ENCODE results near the gene CCDC92B. TPM values are rescaled to one million over a fixed set of nuclear protein-coding genes. Genes with fewer than 3 reads are reported as not detected.

Gene CCDC92B
- total RNA-seq, 1 donor = not detected

GRCh38 chr17:2778489-2778888 is 29.0 kb upstream of the CCDC92B start:
- TF ChIP-seq, protein P1, sequence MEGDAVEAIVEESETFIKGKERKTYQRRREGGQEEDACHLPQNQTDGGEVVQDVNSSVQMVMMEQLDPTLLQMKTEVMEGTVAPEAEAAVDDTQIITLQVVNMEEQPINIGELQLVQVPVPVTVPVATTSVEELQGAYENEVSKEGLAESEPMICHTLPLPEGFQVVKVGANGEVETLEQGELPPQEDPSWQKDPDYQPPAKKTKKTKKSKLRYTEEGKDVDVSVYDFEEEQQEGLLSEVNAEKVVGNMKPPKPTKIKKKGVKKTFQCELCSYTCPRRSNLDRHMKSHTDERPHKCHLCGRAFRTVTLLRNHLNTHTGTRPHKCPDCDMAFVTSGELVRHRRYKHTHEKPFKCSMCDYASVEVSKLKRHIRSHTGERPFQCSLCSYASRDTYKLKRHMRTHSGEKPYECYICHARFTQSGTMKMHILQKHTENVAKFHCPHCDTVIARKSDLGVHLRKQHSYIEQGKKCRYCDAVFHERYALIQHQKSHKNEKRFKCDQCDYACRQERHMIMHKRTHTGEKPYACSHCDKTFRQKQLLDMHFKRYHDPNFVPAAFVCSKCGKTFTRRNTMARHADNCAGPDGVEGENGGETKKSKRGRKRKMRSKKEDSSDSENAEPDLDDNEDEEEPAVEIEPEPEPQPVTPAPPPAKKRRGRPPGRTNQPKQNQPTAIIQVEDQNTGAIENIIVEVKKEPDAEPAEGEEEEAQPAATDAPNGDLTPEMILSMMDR (IDR thresholded peaks at IDR 0.05; ENCODE audit: insufficient read depth, low read length) = no peak
- no peak for DNase-seq (ENCODE audit: low read depth)
- H3K4me3 ChIP-seq (ENCODE audit: low read depth, low read length) = no peak overlapping the region

GRCh38 chr17:2777242-2777867 is 27.9 kb upstream of the CCDC92B start:
- no peak for DNase-seq (ENCODE audit: low read depth)
- TF ChIP-seq, protein P1 (IDR thresholded peaks at IDR 0.05; ENCODE audit: insufficient read depth, low read length) = no peak
- H3K4me3 ChIP-seq (ENCODE audit: low read depth, low read length) = no peak overlapping the region

- TF ChIP-seq, protein P1 (IDR thresholded peaks at IDR 0.05; ENCODE audit: insufficient read depth, low read length) = no peak
- H3K4me3 ChIP-seq (ENCODE audit: low read depth, low read length) = no peak overlapping the region
- no peak for DNase-seq (ENCODE audit: low read depth)
Observed at GRCh38 chr17:2776589-2777241, 27.3 kb upstream of the CCDC92B start.

DNA sequence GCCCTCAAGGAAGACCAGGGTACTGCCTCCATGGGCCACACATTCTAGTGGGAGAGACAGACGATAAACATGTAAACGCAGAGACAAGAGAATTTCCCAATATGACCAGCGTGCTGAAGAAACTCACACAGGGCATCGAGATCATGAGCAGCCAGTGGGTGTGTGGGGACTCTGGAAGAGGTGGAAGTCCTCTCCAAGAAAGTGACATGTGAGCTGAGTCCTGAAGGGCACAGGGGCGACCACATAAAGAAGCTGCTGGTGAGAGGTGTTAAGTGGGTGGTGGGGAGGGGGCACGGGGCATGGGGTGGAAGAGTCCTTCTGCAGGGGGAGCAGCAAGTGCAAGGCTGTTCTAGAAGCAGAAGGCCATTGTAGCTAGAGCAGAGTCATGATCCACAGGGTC is 25.8 kb upstream of the CCDC92B start:
- TF ChIP-seq, protein P1 (IDR thresholded peaks at IDR 0.05; ENCODE audit: insufficient read depth, low read length) = no peak
- no peak for DNase-seq (ENCODE audit: low read depth)
- H3K4me3 ChIP-seq (ENCODE audit: low read depth, low read length) = no peak overlapping the region

GRCh38 chr17:2770129-2770528 is 20.7 kb upstream of the CCDC92B start:
- H3K4me3 ChIP-seq (ENCODE audit: low read depth, low read length) = no peak overlapping the region
- TF ChIP-seq, protein P1 (IDR thresholded peaks at IDR 0.05; ENCODE audit: insufficient read depth, low read length) = no peak
- DNase-seq (ENCODE audit: low read depth) = no peak

- no peak for DNase-seq (ENCODE audit: low read depth)
- TF ChIP-seq, protein P1 (IDR thresholded peaks at IDR 0.05; ENCODE audit: insufficient read depth, low read length) = no peak
- no peak overlapping the region for H3K4me3 ChIP-seq (ENCODE audit: low read depth, low read length)
Observed at GRCh38 chr17:2758870-2759269, 9.4 kb upstream of the CCDC92B start.
